RWPE2 (cell line): ENCODE data around the gene DNAJB12.

Experiments used
- ATAC-seq: fragments of 200-7000 bp; cut with Tn5 transposase; 3 replicates; pipeline ENCODE4 v1.9.1; 2021; ENCODE audit warnings: low read depth
- DNase-seq: peaks from one replicate; pipeline ENCODE4 v3.0.0-alpha.2; 2020; ENCODE audit warnings: low spot score
- H3K27ac ChIP-seq: fragments of 450-650 bp; 2 replicates; pipeline ENCODE4 v1.5.1; 2017; ENCODE audit warnings: mild to moderate bottlenecking; ENCODE audit not compliant: poor library complexity, severe bottlenecking
- H3K27me3 ChIP-seq: fragments of 250-450 bp; sonication (Bioruptor Pico); 2 replicates; pipeline ENCODE4 v1.5.1; 2021; ENCODE audit warnings: mild to moderate bottlenecking, moderate library complexity; ENCODE audit not compliant: insufficient read depth, poor library complexity, severe bottlenecking
- H3K36me3 ChIP-seq: fragments of 250-450 bp; sonication (Bioruptor Pico); 2 replicates; pipeline ENCODE4 v1.5.1; 2020; ENCODE audit warnings: low read depth, mild to moderate bottlenecking, moderate library complexity
- H3K4me1 ChIP-seq: fragments of 250-450 bp; sonication (Bioruptor Pico); 2 replicates; pipeline ENCODE4 v1.5.1; 2021; ENCODE audit warnings: mild to moderate bottlenecking, moderate library complexity; ENCODE audit not compliant: insufficient read depth, poor library complexity, severe bottlenecking
- H3K4me3 ChIP-seq: fragments of 250-450 bp; sonication (Bioruptor Pico); 2 replicates; pipeline ENCODE4 v1.5.1; 2021; ENCODE audit warnings: mild to moderate bottlenecking, moderate library complexity; ENCODE audit not compliant: severe bottlenecking
- H3K9me3 ChIP-seq: fragments of 250-450 bp; sonication (Bioruptor Pico); 2 replicates; pipeline ENCODE4 v1.5.1; 2021; ENCODE audit warnings: mild to moderate bottlenecking, moderate library complexity; ENCODE audit not compliant: severe bottlenecking
- TF ChIP-seq, protein P1 (sequence below): fragments of 450-650 bp; IDR thresholded peaks from one replicate; pipeline ENCODE4 v1.5.1; 2017; ENCODE audit warnings: mild to moderate bottlenecking, moderate library complexity; ENCODE audit not compliant: poor library complexity, severe bottlenecking

DNAJB12 gene

GRCh38 chr10:72367301-72367960, 12.7 kb upstream of the DNAJB12 start:
- no peak overlapping the region for H3K27ac ChIP-seq
- no peaks in the 10 kb centered on the region for H3K9me3 ChIP-seq
- DNase-seq, result no peak
- H3K4me1 ChIP-seq, result peaks cover 10% of the 10 kb centered on the region
- ATAC-seq, result no peak
- TF ChIP-seq, protein P1, sequence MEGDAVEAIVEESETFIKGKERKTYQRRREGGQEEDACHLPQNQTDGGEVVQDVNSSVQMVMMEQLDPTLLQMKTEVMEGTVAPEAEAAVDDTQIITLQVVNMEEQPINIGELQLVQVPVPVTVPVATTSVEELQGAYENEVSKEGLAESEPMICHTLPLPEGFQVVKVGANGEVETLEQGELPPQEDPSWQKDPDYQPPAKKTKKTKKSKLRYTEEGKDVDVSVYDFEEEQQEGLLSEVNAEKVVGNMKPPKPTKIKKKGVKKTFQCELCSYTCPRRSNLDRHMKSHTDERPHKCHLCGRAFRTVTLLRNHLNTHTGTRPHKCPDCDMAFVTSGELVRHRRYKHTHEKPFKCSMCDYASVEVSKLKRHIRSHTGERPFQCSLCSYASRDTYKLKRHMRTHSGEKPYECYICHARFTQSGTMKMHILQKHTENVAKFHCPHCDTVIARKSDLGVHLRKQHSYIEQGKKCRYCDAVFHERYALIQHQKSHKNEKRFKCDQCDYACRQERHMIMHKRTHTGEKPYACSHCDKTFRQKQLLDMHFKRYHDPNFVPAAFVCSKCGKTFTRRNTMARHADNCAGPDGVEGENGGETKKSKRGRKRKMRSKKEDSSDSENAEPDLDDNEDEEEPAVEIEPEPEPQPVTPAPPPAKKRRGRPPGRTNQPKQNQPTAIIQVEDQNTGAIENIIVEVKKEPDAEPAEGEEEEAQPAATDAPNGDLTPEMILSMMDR, result no peak
- H3K4me3 ChIP-seq, result no peak overlapping the region
- peaks cover 4% of the 10 kb centered on the region; the same call in 1 of the 2 replicates for H3K36me3 ChIP-seq
- no peaks in the 10 kb centered on the region for H3K27me3 ChIP-seq

DNA sequence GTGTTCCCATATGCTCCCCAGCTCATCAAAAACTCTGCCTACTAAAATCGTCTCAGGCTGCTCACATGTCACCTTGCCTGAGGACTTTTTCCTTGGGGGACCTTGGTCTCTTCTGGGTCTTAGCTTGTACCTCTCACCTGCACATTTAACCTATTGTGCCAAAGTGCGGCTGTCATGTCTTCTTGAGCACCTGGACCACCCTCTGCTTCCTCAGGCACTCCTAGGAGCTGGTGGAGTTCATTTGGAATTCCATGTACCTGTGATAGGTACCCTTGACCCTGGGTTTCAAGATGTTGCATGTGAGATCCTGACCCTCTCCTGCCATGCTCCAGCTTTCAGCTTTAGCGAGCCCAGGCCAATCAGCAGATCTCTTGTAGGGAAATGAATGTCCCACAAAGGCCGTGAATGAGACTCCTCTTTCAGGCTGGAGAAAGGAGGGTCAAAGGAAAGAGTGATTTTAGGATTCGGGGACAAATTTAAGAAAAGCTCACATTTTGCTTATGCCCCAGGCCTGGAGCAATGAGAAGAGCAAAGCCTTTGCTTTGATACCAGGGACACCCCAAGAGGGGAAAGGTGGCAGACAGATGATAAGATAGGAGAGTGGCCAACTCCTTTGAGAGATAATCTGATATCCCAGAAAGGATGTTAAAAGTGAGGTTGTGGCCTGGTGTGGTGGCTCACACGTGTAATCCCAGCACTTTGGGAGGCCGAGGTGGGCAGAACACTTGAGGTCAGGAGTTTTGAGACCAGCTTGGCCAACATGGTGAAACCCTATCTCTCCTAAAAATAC, 10.6 kb upstream of the DNAJB12 start:
- DNase-seq (no peak), ATAC-seq (no peak)
- Histone ChIP-seq H3K27ac (peak overlapping the region; percentile 60), H3K9me3 (no peaks in the 10 kb centered on the region), H3K36me3 (peaks cover 4% of the 10 kb centered on the region; the same call in 1 of the 2 replicates), H3K4me3 (no peak overlapping the region), H3K27me3 (no peaks in the 10 kb centered on the region), H3K4me1 (peaks cover 10% of the 10 kb centered on the region)
- TF ChIP-seq, protein P1, result no peak

DNA sequence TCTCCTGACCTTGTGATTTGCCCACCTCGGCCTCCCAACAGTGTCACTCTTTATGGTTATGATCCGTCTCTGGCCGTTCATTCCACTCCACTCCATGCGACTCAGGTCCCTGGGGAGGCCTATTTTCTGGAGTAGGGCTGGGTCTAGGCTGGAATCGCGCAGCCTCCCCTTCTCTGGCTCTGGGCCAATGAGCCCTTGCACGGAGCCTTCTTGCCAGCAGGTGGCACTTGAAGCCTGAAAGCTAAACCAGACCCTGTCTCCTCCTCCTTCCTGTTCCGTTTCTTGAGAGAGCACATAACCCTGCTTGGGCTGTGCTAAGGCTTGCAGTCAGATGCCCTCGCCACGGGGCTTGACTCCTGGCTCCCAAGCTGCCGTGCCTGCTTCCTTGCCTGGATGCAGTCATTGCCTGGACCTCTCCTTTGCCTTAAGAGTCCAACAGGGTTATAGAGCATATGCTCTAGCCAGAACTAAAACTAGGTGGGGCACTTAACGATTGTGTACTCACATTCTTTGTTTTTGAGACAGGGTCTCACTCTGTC, 9.6 kb upstream of the DNAJB12 start:
- peak; percentile 90 for ATAC-seq

GRCh38 chr10:72356987-72357386, 2.3 kb upstream of the DNAJB12 start:
- TF ChIP-seq, protein P1, result no peak
- no peaks in the 10 kb centered on the region for H3K9me3 ChIP-seq
- H3K4me3 ChIP-seq, result no peak overlapping the region
- peaks cover 15% of the 10 kb centered on the region for H3K36me3 ChIP-seq
- H3K27ac ChIP-seq, result no peak overlapping the region
- H3K4me1 ChIP-seq, result peaks cover 6% of the 10 kb centered on the region
- H3K27me3 ChIP-seq, result no peaks in the 10 kb centered on the region
- ATAC-seq (no peak), DNase-seq (no peak)

More for the DNA sequence above, 9.6 kb upstream of the DNAJB12 start:
- Histone ChIP-seq H3K27me3 (no peaks in the 10 kb centered on the region), H3K27ac (peak overlapping the region; percentile 60), H3K36me3 (peaks cover 4% of the 10 kb centered on the region; the same call in 1 of the 2 replicates), H3K9me3 (no peaks in the 10 kb centered on the region), H3K4me3 (no peak overlapping the region), H3K4me1 (peaks cover 10% of the 10 kb centered on the region)
- TF ChIP-seq, protein P1, result peak; percentile 94
- DNase-seq, result no peak
